Measurements from ENCODE around the gene RPL35.

Gene RPL35

DNA sequence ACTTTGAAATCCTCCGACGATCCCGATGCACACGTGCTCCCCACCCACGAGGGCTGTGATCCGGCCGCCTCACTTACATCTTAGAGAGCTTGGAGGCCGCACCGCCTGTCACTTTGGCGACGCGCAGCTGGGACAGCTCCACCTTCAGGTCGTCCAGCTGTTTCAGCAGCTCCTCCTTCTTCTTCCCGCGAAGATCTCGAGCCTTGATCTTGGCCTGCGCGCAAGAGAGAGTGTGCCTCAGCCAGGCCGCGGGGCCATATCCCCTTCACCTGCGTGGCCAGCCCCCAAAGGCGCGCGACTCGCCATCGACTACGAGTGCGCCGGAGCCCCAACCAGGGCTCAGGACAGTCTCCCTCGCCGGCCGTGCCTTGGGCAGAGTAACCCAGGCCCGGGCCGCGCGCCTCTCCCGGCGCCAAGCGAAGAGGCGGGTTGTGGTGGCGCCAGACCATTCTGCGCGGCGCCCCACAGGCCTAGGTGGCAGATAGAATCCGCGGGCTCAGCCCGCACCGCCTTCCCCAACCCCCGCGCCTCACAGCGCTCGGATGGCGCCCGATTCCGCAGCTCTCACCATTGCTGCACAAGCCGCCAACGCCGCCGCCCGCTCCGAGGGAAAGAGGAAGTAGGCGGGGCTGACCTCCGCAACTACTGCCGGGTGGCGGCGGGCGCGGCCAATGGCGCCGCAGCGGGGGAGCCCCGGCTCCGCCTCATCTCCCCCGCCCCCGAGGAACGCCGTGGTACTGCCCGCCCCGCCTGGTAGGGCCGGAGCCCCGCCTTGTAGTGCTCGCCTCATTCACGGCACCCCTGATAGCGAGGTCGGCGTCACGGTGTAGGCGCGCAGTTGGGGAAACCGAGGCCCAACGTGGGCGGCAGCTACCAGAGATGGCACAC lies at the start of gene RPL35, which contains the start of gene ARPC5L:
Gene RPL35, minus strand, starts transcription at position 616 of the 888 bp plus-strand sequence. Its CDS starts 45 bp downstream, at position 571.
Gene ARPC5L, plus strand, starts transcription at position 789 of the 888 bp plus-strand sequence. CDS start 7,161 bp downstream, outside the sequence.
- peak; percentile 90 for DNase-seq (ENCODE audit: low read depth in 2 of 2)

DNA sequence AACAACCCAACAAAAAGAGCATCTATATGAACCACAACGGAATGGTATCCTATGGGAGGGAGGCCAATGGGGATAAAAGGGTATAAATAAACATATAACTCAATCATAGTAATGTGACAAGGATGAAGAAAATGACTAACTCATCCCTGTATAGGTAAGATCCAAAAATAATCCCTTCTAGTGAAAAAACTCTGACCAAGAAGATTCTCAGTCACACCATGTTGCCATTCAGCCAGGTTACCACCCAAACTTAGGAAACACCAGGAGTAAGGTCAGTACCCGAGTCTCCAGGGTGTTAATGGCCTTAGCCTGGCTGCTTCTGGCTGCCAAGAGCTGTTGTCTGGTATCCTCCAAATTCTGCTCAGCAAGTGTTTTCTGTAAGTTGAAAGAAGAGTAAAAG lies 46.3 kb upstream of the RPL35 start:
- DNase-seq (ENCODE audit: low read depth in 2 of 2) = no peak

DNA sequence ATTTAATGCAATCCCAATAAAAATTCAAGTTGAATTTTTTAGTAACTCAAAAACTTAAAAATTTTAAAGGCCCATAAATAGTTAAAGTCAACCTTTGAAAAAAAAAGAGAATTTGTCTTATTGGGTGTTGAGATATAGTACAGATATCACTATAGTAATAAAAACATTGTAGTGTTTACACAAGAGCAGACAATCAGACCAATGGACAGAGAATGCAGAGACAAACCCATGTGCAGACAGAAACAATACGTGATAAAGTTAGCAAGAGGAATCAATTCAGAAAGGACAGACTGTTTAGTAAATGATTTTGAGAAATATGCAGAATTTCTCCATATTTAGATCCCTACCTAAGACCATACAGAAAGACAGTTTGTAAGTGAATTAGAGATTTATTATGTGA lies 45.2 kb upstream of the RPL35 start:
- no peak for DNase-seq (ENCODE audit: low read depth in 2 of 2)

DNA sequence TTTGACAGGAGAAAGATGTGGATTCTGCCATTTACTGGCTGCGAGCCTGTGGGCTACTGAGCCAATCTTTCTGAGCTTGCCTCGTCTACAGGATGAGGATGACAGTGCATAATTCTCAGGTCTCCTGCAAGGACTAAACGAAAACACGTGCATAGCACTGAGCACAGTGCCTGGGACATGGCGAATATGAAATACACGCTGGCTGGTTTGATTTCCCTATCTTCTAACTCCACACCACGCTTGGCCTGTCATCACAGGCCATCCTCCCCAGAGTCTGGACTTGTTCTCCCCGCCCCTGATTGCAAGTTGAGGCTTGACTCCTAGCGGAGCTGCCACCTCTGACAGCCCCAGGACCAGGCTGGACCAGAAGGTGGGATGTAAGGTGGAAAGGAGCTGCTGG lies 38.1 kb upstream of the RPL35 start:
- DNase-seq (ENCODE audit: low read depth in 2 of 2) = no peak

DNA sequence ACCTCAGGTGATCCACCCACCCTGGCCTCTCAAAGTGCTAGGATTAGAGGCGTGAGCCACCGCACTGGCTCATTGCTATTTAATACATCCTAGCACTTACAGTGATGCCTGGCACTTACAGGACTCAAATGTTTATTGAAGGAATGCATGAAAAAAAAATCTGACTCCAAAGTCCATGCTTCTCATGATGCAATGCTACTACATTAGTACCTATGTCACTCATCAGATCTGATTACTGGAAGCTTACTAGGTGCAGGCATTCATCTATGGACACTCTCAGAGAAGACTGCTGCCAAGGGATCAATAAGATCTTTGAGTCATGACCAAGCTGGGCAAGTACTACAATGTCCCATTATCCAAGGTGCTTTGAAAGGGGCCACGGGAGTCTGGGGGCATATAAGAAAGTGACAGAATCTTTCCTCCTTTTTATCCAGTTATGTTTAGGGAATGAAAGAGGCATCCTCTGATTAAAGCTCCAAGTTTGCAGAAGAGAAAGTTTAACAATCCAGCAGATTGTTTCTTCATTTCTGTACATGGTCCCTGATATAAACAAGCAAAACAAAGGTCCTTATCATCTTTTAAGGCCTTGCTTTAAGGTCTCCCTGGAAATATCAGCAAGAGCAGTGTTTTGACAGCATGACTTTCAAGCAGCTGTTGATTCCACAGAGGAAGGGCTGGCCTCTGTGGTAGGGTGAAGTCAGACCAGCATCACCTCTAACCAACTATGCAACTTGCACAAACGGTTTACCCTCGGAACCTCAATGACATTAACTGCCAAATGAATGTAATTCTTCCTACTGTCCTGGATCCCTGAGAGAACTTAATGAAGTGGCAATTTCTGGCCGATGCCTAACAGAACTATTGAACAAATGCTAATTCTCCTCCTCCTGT lies 36.1 kb upstream of the RPL35 start:
- DNase-seq (ENCODE audit: low read depth in 2 of 2) = no peak

DNA sequence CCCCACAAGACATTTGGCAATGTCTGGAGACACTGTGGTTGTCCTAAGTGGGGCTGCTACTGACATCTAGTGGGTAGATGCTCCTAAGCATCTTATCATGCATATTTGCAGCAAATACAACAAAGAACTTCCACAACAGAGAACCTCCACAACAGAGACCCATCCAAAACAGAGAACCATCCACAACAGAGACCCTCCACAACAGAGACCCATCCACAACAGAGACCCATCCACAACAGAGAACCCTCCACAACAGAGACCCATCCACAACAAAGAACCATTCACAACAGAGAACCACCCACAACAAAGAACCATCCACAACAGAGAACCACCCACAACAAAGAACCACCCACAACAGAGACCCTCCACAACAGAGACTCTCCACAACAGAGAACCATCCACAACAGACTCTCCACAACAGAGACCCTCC lies 33.0 kb upstream of the RPL35 start:
- no peak for DNase-seq (ENCODE audit: low read depth in 2 of 2)

DNA sequence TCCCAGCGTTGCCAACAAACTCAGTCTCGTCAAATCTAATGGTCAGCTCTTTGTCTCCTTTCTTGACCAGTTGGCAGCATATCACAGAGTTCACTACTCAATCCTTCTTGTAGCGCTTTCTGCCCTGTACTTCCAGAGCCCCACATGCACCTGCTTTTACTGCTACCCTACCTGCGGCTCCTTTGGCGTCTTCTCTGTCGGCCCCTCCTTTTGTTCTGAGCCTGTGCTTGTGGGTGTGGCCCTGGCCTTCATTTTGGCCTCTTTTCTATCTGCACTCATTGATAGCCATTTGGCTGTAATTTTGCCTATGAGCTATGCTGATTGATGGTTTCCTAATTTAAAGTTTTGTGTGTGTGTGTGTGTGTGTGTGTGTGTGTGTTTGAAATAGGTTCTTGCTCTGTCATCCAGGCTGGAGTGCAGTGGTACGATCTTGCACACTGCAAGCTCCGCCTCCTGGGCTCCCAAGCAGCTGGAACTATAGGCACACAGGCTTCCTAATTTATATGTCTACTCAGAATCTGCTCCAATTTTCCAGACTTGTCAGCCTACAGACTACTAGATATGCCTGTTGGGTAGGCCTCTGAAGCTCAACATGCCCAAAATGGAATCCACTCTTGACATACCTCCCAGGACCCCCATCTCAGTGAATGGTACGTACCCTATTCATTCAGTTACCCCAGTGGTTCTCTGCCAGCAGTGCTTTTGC lies 32.4 kb upstream of the RPL35 start:
- no peak for DNase-seq (ENCODE audit: low read depth in 2 of 2)

DNA sequence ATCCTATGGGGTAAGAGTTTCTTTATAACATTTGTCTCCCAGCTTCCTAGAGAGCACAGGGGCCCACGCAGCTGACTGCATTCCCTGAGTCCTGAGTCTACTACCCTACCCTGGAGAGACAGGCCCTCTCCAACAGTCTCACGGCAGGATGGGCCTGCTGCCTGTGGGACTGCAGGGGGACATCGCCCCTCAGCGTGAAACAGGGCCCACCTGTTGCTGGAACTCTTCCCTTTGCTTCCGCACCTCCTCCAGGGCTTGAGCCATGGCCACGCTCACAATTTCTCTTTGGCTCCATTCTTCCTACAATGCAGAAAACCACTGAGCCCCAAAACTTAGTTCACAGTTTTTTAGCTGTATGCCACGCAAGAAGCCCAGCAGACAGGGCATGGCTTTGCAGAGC lies 28.4 kb upstream of the RPL35 start:
- no peak for DNase-seq (ENCODE audit: low read depth in 2 of 2)

DNA sequence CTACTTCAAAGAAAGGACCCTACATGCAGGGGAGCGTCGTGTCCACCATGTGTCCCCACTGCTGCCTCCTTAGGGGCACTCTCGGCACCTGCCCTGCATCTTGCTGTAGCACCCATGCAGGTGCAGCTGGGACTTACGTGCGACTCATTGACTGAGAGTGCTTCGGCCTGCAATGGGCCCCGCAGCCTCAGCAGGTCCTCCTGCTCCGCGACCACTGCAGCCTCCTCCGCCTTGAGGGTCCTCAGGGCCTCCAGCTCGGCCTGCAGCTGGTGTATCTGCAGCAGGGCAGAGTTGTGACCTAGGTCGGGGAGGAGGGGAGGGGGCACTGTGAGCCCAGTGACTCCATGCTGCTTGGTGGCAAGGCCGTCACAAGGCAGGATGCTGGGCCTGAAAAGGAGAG lies 27.2 kb upstream of the RPL35 start:
- no peak for DNase-seq (ENCODE audit: low read depth in 2 of 2)

DNA sequence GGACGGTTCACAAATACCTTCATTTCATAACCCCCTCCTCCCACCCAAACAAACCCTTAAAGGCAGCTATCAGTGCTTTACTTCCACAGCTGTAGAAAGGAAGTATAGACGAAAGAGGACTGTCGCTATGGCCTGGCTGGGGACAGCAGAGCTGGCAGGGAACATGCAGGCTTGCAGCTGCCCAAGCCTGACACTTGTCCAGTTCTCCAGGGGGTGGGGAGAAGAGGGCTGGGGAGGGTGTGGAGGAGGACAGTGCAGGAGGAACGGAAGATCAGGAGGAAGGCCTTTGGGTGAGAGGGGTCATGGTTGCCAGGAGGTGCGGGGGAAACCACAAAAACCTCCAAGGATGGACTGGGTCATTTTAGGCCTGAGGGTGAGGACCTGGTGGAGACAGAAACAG lies 26.1 kb upstream of the RPL35 start:
- DNase-seq (ENCODE audit: low read depth in 2 of 2) = no peak

DNA sequence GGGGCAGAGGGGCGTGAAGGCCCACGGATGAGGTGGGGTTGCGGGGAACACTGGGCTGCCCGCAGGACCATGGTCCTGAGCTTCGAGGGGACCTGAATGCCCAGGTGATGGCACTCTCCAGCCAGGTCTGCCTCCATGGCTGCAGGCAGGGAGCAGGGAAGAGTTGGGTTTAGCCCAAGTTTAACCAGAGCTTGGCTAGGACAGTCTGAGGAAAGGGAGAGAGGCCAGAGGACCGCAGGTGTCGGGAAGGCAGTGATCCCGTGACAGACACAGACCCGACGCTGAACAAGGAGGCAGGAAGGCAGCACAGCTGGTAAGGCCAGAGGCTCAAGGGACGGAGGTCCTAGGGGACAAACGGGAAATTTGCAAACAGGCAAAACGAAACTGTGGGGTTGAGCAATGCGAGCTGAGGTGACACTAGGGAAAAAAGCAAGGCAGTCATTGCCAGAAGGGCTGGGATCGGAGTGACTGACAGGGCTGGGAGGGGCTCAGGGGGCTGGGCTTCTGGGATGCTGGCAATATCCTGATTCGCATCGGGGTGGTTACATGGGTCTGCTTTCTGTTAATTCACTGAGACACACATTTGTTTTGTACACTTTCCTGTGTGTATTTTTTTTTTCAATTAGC lies 25.2 kb upstream of the RPL35 start:
- no peak for DNase-seq (ENCODE audit: low read depth in 2 of 2)

DNA sequence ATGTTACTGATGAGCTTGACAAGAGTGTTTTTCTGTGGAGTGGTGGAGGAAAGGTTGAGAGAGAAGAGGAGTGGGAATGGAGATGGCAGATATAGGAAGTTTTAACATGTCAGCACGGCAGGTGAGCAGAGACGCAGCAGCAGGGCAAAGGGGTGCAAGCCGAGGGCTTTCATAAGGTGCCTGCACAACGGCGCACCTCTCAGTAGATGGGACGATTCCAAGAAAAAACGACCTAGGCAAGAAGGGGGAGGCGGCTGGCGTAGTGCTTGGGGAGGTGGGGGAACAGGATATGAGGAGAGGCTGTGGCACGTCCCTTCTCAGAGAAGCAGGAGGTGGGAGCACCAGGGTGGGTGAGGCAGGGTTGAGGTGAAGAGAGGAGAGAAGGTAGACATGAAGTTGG lies 24.7 kb upstream of the RPL35 start:
- DNase-seq (ENCODE audit: low read depth in 2 of 2) = no peak

DNA sequence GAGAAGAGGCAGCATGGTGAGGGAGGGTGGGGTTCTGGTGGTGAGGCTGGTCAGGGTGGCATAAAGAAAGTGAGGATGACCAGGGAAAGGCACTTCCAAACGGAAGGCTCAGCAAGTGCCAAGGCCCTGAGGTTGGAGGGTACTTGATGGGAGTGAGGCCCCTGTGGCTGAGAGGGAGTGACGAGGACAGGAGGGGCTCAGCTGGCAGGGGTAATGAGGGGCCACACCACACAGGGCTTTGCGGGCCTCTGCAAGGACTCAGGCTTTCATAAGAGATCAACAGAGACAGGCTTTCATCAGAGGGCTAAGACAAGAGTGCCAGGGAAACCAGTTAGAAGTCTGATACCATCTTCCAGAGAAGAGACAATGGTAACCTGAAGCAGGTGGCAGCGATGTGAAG lies 23.8 kb upstream of the RPL35 start:
- DNase-seq (ENCODE audit: low read depth in 2 of 2) = no peak

DNA sequence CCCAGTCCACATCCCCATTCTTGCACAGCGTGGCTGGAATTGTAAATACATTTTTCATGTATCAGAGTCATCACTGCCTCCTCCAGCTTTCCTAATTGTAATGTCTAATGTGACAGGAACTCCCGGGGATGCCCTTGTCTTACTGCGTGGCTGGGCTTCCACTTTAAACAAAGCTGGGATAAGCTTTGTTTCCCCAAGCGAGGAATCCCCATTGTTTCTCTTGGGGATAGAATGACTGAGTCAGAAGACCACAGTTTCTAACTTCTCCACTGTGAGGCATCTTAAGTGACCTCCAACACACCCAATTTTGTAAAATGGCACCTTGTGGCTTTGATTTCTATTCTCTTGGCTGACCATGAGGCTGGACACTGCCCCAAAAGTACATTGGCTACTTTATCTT lies 22.6 kb upstream of the RPL35 start:
- no peak for DNase-seq (ENCODE audit: low read depth in 2 of 2)

DNA sequence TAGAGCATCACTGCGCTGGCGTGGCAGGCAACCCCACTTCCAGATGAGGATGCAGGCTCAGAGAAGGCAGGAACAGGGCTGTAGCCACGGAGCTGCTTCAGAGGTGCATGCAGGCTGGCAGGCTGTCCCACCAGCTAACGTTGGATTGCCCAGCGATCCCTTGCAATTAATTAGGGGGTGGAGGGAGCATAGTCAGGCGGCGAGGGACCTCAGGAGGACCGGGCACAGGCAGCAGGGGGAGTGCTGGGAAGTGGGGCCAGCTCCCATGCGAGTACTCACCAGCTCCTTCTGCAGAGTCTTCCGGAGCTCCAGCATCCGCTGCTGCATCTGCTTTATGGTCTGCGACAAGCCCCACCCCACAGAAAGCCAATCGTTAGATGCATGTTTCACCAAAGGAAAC lies 20.5 kb upstream of the RPL35 start:
- DNase-seq (ENCODE audit: low read depth in 2 of 2) = no peak

DNA sequence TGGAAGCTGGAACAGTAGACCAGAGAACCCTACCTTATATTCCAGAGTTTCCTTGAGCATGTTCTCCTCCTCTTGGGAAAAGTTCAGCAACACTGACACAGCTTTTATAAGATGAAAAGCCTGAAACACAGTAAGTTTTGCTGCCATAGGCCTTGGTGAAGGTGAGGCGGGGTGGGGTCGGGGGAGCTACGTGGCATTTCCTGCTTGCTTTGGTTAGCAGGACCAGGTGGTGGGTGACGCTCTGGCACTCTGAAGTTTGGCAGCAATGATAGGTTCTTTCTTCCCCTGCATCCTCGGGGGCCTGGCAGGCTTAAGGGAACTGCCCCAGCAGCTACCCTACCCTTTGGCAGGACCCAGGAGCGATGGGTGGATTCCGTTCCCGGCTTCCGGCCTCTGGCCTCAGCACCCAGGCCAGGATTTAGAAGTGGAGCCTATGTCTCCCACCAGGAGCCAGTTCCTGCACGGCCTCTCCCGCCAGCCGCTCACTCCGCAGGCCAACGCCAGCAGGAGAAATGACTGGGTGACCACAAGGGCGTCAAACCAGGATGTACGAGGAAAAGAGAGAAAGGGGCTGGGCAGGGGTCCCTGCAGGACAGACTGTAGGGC lies 19.5 kb upstream of the RPL35 start:
- no peak for DNase-seq (ENCODE audit: low read depth in 2 of 2)

DNA sequence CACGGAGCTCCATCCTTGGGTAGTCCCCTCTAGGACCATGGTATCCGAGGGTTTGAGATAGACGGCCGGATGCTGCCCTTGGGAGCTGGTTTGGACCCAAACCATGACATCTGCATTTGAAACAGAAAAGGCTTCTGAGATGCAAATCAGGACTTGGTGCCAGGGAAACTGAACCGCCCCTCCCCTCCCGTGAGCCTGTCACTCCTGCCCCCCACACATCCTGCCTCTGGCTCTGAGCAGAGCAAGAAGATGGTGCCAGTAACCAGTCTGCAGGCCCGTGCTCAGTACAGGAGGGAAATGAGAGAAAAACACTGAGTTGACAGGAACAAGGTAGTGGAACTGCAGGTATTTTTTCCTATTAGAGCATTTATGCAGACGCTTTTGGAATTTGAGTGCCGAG lies 18.7 kb upstream of the RPL35 start:
- no peak for DNase-seq (ENCODE audit: low read depth in 2 of 2)

DNA sequence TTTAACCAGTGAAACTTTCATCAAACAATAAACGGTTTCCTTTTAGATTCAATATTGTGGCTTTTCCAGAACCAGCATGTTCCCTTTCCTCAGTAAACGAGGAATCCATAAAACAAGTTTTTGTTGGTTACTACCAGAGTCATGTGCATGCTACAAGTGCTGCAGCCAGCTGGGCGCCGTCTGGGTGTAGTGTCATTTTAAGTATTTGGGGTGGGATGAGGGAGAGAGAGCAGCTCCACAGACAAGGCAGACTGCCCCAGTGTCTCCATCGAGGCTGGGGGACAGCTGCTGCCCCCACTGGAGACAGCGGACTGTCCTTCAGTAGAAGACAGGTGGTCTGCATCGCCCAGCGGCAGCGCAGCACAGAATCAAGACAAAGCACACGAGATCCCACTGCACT lies 17.5 kb upstream of the RPL35 start:
- DNase-seq (ENCODE audit: low read depth in 2 of 2) = no peak

DNA sequence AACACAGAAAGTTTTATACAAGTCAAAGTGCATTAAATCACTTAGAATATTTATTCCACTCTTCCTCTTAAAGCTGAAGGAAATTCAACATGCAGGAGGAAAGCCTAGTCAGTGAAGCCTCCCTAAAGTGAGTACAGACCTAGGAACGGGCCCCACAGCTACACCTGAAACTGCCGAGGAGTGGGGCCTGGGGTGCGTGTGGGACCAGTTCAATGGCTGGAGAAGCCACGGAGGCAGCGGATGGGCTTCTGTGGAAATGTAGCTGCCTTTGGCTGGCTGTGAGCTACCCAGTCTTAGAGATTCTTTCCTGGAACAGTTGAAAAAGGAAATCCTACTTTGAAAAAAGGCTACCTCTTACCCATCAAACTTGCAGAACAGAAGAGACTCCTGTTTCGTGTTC lies 16.8 kb upstream of the RPL35 start:
- no peak for DNase-seq (ENCODE audit: low read depth in 2 of 2)

DNA sequence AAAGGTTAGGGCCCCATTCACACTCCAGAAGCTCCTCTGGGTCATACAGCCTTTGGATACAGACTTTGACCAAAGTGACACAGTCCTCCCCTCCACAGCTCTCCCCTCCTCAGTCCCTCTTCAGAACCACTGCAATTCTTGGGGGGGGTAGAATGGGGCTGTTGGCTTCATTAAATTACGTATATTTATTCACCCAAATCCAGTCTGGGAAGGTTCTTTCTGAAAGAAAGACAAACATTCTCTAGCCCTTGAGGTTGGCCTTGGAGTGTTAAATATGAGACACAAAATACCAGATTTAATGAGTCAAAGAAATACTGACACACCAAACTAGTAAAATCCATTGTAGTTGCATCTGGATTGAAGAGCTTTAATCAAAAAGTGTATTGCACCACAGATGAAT lies 16.3 kb upstream of the RPL35 start:
- no peak for DNase-seq (ENCODE audit: low read depth in 2 of 2)
